Activated CD8-positive, alpha-beta memory T cell treated with anti-CD3 and anti-CD28 coated beads, Interleukin-2, amount 50 U/mL, for 1 hour (primary cell): ENCODE results near the gene CRKL.

Source experiments
- DNase-seq: peaks from one replicate; pipeline ENCODE4 v3.0.0-alpha.2; 2020; ENCODE audit errors: extremely low read depth

CRKL gene

GRCh38 chr22:20996598-20997535 lies 79.7 kb downstream of the CRKL start:
- DNase-seq: no peak

GRCh38 chr22:20997536-20998257 lies 80.5 kb downstream of the CRKL start:
- DNase-seq: no peak

- no peak for DNase-seq
These were observed 81.5 kb downstream of the CRKL start for GRCh38 chr22:20998411-20999336.

GRCh38 chr22:20999350-21000206 lies 82.4 kb downstream of the CRKL start:
- DNase-seq: no peak

GRCh38 chr22:21000207-21000986 lies 83.2 kb downstream of the CRKL start:
- no peak for DNase-seq

GRCh38 chr22:21000987-21001600 lies 83.9 kb downstream of the CRKL start:
- DNase-seq: no peak

- peak; percentile 88 for DNase-seq
These were observed 84.6 kb downstream of the CRKL start, which contains the start of gene THAP7 for GRCh38 chr22:21001601-21002325. Gene THAP7 (minus strand): TSS chr22:21002118. CDS start chr22:21001911, 207 bp downstream.
